Tibial nerve (tissue), 3 donors: ENCODE data around the gene ZACN.

Experiments used
- EP300 ChIP-seq, 2 donors: sonication (generic); formaldehyde crosslinking; IDR thresholded peaks; one replicate each; pipeline ENCODE4 v1.6.1; 2017; ENCODE audit warnings: antibody characterized with exemption in 2 of 2, mild to moderate bottlenecking in 1 of 2
- POLR2A ChIP-seq, 2 donors: fragments of 450-650 bp; IDR thresholded peaks; one replicate each; pipeline ENCODE4 v1.6.1; 2017; ENCODE audit warnings: antibody characterized with exemption in 2 of 2, mild to moderate bottlenecking in 2 of 2, moderate library complexity in 2 of 2

- no peak for TF ChIP-seq POLR2A (IDR thresholded peaks at IDR 0.05)
- TF ChIP-seq EP300 (IDR thresholded peaks at IDR 0.05) = no peak
Measured at GRCh38 chr17:76050538-76051467, 28.2 kb upstream of the ZACN start.
